ENCODE results near the gene VPS54. TPM values are rescaled to one million over a fixed set of nuclear protein-coding genes. Genes with fewer than 3 reads are reported as not detected.

Gene VPS54
- 41.0 and 48.4 TPM in 2 replicates for total RNA-seq (2014; rRNA removed; shearing (Covaris generic))

- H3K27me3 ChIP-seq: no peaks in the 10 kb centered on the region
- peaks cover 8% of the 10 kb centered on the region for H3K4me1 ChIP-seq
- H3K9me3 ChIP-seq (replicated peaks): no peaks in the 10 kb centered on the region
- H3K27ac ChIP-seq: peak within 1 kb of the TSS; percentile 94
- H3K4me3 ChIP-seq: peak within 1 kb of the TSS; percentile 84
- peak; percentile 77 to 87 for DNase-seq
- no peaks in the 10 kb centered on the region for H3K36me3 ChIP-seq
These were observed at the start of gene VPS54 for GRCh38 chr2:64019083-64019974. TSS of gene VPS54 (minus strand) at chr2:64019428. CDS start at chr2:63983999, 35,429 bp downstream.

- no peak overlapping the region for H3K27ac ChIP-seq
- peaks cover 23% of the 10 kb centered on the region for H3K4me1 ChIP-seq
- no peaks in the 10 kb centered on the region for H3K9me3 ChIP-seq (replicated peaks)
- no peak for DNase-seq
- H3K27me3 ChIP-seq: no peaks in the 10 kb centered on the region
- no peaks in the 10 kb centered on the region for H3K36me3 ChIP-seq
- no peak overlapping the region for H3K4me3 ChIP-seq
These were observed 48.1 kb upstream of the VPS54 start for GRCh38 chr2:64067326-64067725.

GRCh38 chr2:64065516-64065915 is 46.3 kb upstream of the VPS54 start:
- Histone ChIP-seq H3K9me3 (replicated peaks) (no peaks in the 10 kb centered on the region), H3K27me3 (no peaks in the 10 kb centered on the region), H3K36me3 (no peaks in the 10 kb centered on the region), H3K4me3 (no peak overlapping the region), H3K27ac (peak overlapping the region; percentile 100), H3K4me1 (peaks cover 26% of the 10 kb centered on the region)
- DNase-seq: no peak

- H3K9me3 ChIP-seq (replicated peaks): no peaks in the 10 kb centered on the region
- no peaks in the 10 kb centered on the region for H3K27me3 ChIP-seq
- H3K4me3 ChIP-seq: peak overlapping the region; percentile 44
- H3K36me3 ChIP-seq: no peaks in the 10 kb centered on the region
- peak; percentile 96 to 99 for DNase-seq
- H3K27ac ChIP-seq: peak overlapping the region; percentile 100
- H3K4me1 ChIP-seq: peaks cover 26% of the 10 kb centered on the region
These were observed 44.7 kb upstream of the VPS54 start for GRCh38 chr2:64063924-64064331.

- DNase-seq: no peak
- peak overlapping the region; percentile 100 for H3K27ac ChIP-seq
- no peaks in the 10 kb centered on the region for H3K36me3 ChIP-seq
- H3K4me3 ChIP-seq: peak overlapping the region; percentile 44
- H3K9me3 ChIP-seq (replicated peaks): no peaks in the 10 kb centered on the region
- H3K27me3 ChIP-seq: no peaks in the 10 kb centered on the region
- H3K4me1 ChIP-seq: peaks cover 26% of the 10 kb centered on the region
These were observed 44.2 kb upstream of the VPS54 start for GRCh38 chr2:64063454-64063853.

GRCh38 chr2:64062840-64063239 is 43.6 kb upstream of the VPS54 start:
- Histone ChIP-seq H3K27ac (peak overlapping the region; percentile 100), H3K27me3 (no peaks in the 10 kb centered on the region), H3K9me3 (replicated peaks) (no peaks in the 10 kb centered on the region), H3K4me1 (peaks cover 29% of the 10 kb centered on the region), H3K36me3 (no peaks in the 10 kb centered on the region), H3K4me3 (peak overlapping the region; percentile 44)
- DNase-seq: peak; percentile 84 to 95

- Histone ChIP-seq H3K27ac (no peak overlapping the region), H3K4me3 (no peak overlapping the region), H3K27me3 (no peaks in the 10 kb centered on the region), H3K36me3 (no peaks in the 10 kb centered on the region), H3K9me3 (replicated peaks) (no peaks in the 10 kb centered on the region), H3K4me1 (peaks cover 24% of the 10 kb centered on the region)
- no peak for DNase-seq
These were observed 40.0 kb upstream of the VPS54 start for GRCh38 chr2:64059270-64059669.

- H3K36me3 ChIP-seq: no peaks in the 10 kb centered on the region
- H3K4me1 ChIP-seq: peaks cover 6% of the 10 kb centered on the region; the same call in 1 of the 2 replicates
- H3K9me3 ChIP-seq (replicated peaks): no peaks in the 10 kb centered on the region
- H3K27ac ChIP-seq: no peak overlapping the region
- DNase-seq: no peak
- no peak overlapping the region for H3K4me3 ChIP-seq
- no peaks in the 10 kb centered on the region for H3K27me3 ChIP-seq
These were observed 36.8 kb upstream of the VPS54 start for GRCh38 chr2:64056021-64056420.

- Histone ChIP-seq H3K4me3 (no peak overlapping the region), H3K4me1 (peaks cover 13% of the 10 kb centered on the region), H3K27ac (no peak overlapping the region), H3K9me3 (replicated peaks) (no peaks in the 10 kb centered on the region), H3K27me3 (no peaks in the 10 kb centered on the region), H3K36me3 (no peaks in the 10 kb centered on the region)
- no peak for DNase-seq
These were observed 35.1 kb upstream of the VPS54 start for GRCh38 chr2:64054161-64054915.

GRCh38 chr2:64052463-64053241 is 33.4 kb upstream of the VPS54 start:
- no peak overlapping the region for H3K27ac ChIP-seq
- DNase-seq: peak; percentile 18 to 69

GRCh38 chr2:64049633-64050220 is 30.5 kb upstream of the VPS54 start:
- H3K9me3 ChIP-seq (replicated peaks): no peaks in the 10 kb centered on the region
- H3K36me3 ChIP-seq: no peaks in the 10 kb centered on the region
- H3K27ac ChIP-seq: peak overlapping the region; percentile 58
- peak; percentile 78 to 93 for DNase-seq
- H3K27me3 ChIP-seq: no peaks in the 10 kb centered on the region
- H3K4me3 ChIP-seq: no peak overlapping the region
- H3K4me1 ChIP-seq: peaks cover 8% of the 10 kb centered on the region

More at GRCh38 chr2:64052463-64053241, 33.4 kb upstream of the VPS54 start:
- no peak overlapping the region for H3K4me3 ChIP-seq
- H3K4me1 ChIP-seq: peaks cover 9% of the 10 kb centered on the region
- no peaks in the 10 kb centered on the region for H3K27me3 ChIP-seq
- no peaks in the 10 kb centered on the region for H3K9me3 ChIP-seq (replicated peaks)
- H3K36me3 ChIP-seq: no peaks in the 10 kb centered on the region

- no peak for DNase-seq
These were observed 26.7 kb upstream of the VPS54 start for GRCh38 chr2:64045938-64046337.

GRCh38 chr2:64040161-64040560 is 20.9 kb upstream of the VPS54 start:
- H3K4me1 ChIP-seq: peaks cover 12% of the 10 kb centered on the region
- no peaks in the 10 kb centered on the region for H3K36me3 ChIP-seq
- no peak overlapping the region for H3K4me3 ChIP-seq
- no peaks in the 10 kb centered on the region for H3K9me3 ChIP-seq (replicated peaks)
- H3K27me3 ChIP-seq: no peaks in the 10 kb centered on the region
- H3K27ac ChIP-seq: no peak overlapping the region
- DNase-seq: no peak

More at GRCh38 chr2:64045938-64046337, 26.7 kb upstream of the VPS54 start:
- Histone ChIP-seq H3K4me1 (peaks cover 8% of the 10 kb centered on the region), H3K27me3 (no peaks in the 10 kb centered on the region), H3K9me3 (replicated peaks) (no peaks in the 10 kb centered on the region), H3K27ac (no peak overlapping the region), H3K36me3 (no peaks in the 10 kb centered on the region), H3K4me3 (no peak overlapping the region)

GRCh38 chr2:64036034-64036705 is 16.9 kb upstream of the VPS54 start:
- Histone ChIP-seq H3K27me3 (no peaks in the 10 kb centered on the region), H3K27ac (no peak overlapping the region), H3K36me3 (no peaks in the 10 kb centered on the region), H3K4me3 (no peak overlapping the region), H3K9me3 (replicated peaks) (no peaks in the 10 kb centered on the region), H3K4me1 (peaks cover 15% of the 10 kb centered on the region)
- DNase-seq: no peak

Measured in SJCRH30 (cell line).